GM12878 (cell line): ENCODE results near the gene SLC29A1. TPM values are rescaled to one million over a fixed set of nuclear protein-coding genes. Genes with fewer than 3 reads are reported as not detected.

ENCODE experiments used
- ATAC-seq: fragments of 200-7000 bp; cut with Tn5 transposase; 3 replicates; pipeline ENCODE4 v1.9.1; 2020; ENCODE audit warnings: mild to moderate bottlenecking, moderate library complexity
- BruUV-seq: library from RNA; stranded (reverse); fragments of 400-500 nt; replicated peaks from 2 replicates; lab custom pipeline; 2021; lab: Mats Ljungman, UMichigan
- CTCF ChIA-PET: fragments of 300-600 bp; sonication (Branson Sonifier 250); formaldehyde crosslinking; extraction: SDS; loops from one replicate; lab custom pipeline; 2021; ENCODE audit warnings: inconsistent platforms; lab: Yijun Ruan, JAX
- POLR2A ChIA-PET: fragments of 350-600 bp; formaldehyde crosslinking; extraction: SDS; loops from one replicate; lab custom pipeline; 2021; ENCODE audit warnings: inconsistent platforms; lab: Charles Lee
- RAD21 ChIA-PET: fragments of 300-600 bp; sonication (Branson Sonifier 250); formaldehyde crosslinking; loops from one replicate; lab custom pipeline; 2023; ENCODE audit warnings: antibody characterized with exemption; ENCODE audit not compliant: unreplicated experiment; lab: Charles Lee
- SMC1A ChIA-PET: fragments of 300-600 bp; sonication (Branson Sonifier 250); formaldehyde crosslinking; loops from one replicate; lab custom pipeline; 2023; ENCODE audit not compliant: unreplicated experiment, uncharacterized antibody; lab: Charles Lee
- DNase-seq: peaks from one replicate; pipeline ENCODE4 v3.0.0-alpha.2; 2011; ENCODE audit warnings: low read depth, low spot score
- FAIRE-seq: peaks from 3 replicates; lab custom pipeline; 2011; peaks lifted over from hg19 to GRCh38; lab: Jason Lieb, UNC
- H2AFZ ChIP-seq: 2 replicates; pipeline ENCODE4 v1.6.0; 2011; ENCODE audit warnings: low read depth, low read length, control low read depth; ENCODE audit not compliant: control insufficient read depth
- H3K27ac ChIP-seq: 2 replicates; pipeline ENCODE4 v1.5.1; 2011; ENCODE audit warnings: control low read depth; ENCODE audit not compliant: control insufficient read depth, insufficient read depth
- H3K27me3 ChIP-seq, 2 experiments: replicated peaks in 1 of 2; 2 replicates each; pipeline versions ENCODE4 v1.6.0 to v1.6.1; 2011; ENCODE audit warnings: low read length in 1 of 2; ENCODE audit not compliant: control insufficient read depth in 2 of 2, insufficient read depth in 2 of 2
- H3K36me3 ChIP-seq, 2 experiments: 2 replicates each; pipeline ENCODE4 v1.5.1; 2011; ENCODE audit warnings: low read length in 1 of 2; ENCODE audit not compliant: control insufficient read depth in 2 of 2, insufficient read depth in 2 of 2
- H3K4me1 ChIP-seq: 2 replicates; pipeline ENCODE4 v1.6.1; 2011; ENCODE audit warnings: mild to moderate bottlenecking, low read length, moderate library complexity, mixed read lengths; ENCODE audit not compliant: control insufficient read depth, insufficient read depth
- H3K4me2 ChIP-seq: 2 replicates; pipeline ENCODE4 v1.6.0; 2011; ENCODE audit warnings: control low read depth; ENCODE audit not compliant: control insufficient read depth, insufficient read depth
- H3K4me3 ChIP-seq: fragments of 200-600 bp; sonication (generic); 2 replicates; pipeline ENCODE4 v1.5.1; 2016
- H3K79me2 ChIP-seq: 2 replicates; pipeline ENCODE4 v1.6.0; 2011; ENCODE audit warnings: low read length; ENCODE audit not compliant: control insufficient read depth, insufficient read depth
- H3K9ac ChIP-seq: 2 replicates; pipeline ENCODE4 v1.8.0; 2011; ENCODE audit warnings: low read length, control low read depth, mixed read lengths; ENCODE audit not compliant: control insufficient read depth, insufficient read depth
- H3K9me3 ChIP-seq: replicated peaks from 3 replicates; pipeline ENCODE4 v1.5.1; 2011; ENCODE audit warnings: mild to moderate bottlenecking, low read length; ENCODE audit not compliant: control insufficient read depth, insufficient read depth
- H4K20me1 ChIP-seq: 2 replicates; pipeline ENCODE4 v1.6.0; 2011; ENCODE audit not compliant: control insufficient read depth, insufficient read depth
- BCL11A ChIP-seq: IDR thresholded peaks from 2 replicates; pipeline ENCODE4 v1.6.1; 2011; ENCODE audit warnings: low read depth, low read length
- TAF1 ChIP-seq: IDR thresholded peaks from 2 replicates; pipeline ENCODE4 v1.6.1; 2011; ENCODE audit warnings: mild to moderate bottlenecking, low read depth, low read length, borderline replicate concordance
- WGBS: methylation state at CpG from one replicate; pipeline ENCODE4 v1.1.6; 2016; ENCODE audit warnings: low lambda C conversion rate; ENCODE audit not compliant: insufficient replicate concordance, insufficient coverage; ENCODE audit errors: missing lambda C conversion rate; 5-methylcytosine and 5-hydroxymethylcytosine counted together
- in situ Hi-C: fragments of 300-500 bp; cut with MboI; formaldehyde crosslinking; loops from 9 replicates; pipeline ENCODE4 v1.14.3; 2018; ENCODE audit warnings: mixed read lengths
- intact Hi-C: fragments of 100-400 bp; cut with micrococcal nuclease; formaldehyde crosslinking; loops from one replicate; pipeline ENCODE4 v1.14.2; 2022; ENCODE audit not compliant: unreplicated experiment
- polyA plus RNA-seq, 11 experiments: library from polyadenylated mRNA; depleted of rRNA in 4 of 11; unstranded in 6 of 11; stranded (reverse) in 5 of 11; fragments of >200 nt; fragmentation: Nextera tagmentation in 4 of 11; fragmentation: Illumina TruSeq in 1 of 11; extraction: Ambion mirVana in 4 of 11; extraction: Trizol in 1 of 11; gene quantifications; 1 replicate in 1 of 11; 2 replicates in 10 of 11; pipeline versions ENCODE4 v1.2.1 to v1.2.3, GENCODE V29; 2011 to 2016; ENCODE audit warnings: inconsistent platforms in 2 of 11, missing spikeins in 2 of 11, low read depth in 1 of 11
- total RNA-seq, 4 experiments: library from RNA; depleted of rRNA in 3 of 4; stranded (reverse); fragments of >200 nt in 3 of 4; fragmentation: Illumina TruSeq in 1 of 4; extraction: Trizol in 1 of 4; gene quantifications; 2 replicates each; pipeline versions ENCODE4 v1.2.1 to v1.2.3, GENCODE V29; 2013 to 2021
- TF ChIP-seq, protein P1 (sequence below): fragments of 450-650 bp; IDR thresholded peaks from 2 replicates; pipeline ENCODE4 v1.6.1; 2017; ENCODE audit warnings: mild to moderate bottlenecking, moderate library complexity

Gene SLC29A1
- total and polyA plus RNA-seq, 10 of the 15 experiments (the other 5 are each of a cell fraction or from before 2014, with no cell fraction given) = 10.0 to 132 (median 93.4) TPM

DNA sequence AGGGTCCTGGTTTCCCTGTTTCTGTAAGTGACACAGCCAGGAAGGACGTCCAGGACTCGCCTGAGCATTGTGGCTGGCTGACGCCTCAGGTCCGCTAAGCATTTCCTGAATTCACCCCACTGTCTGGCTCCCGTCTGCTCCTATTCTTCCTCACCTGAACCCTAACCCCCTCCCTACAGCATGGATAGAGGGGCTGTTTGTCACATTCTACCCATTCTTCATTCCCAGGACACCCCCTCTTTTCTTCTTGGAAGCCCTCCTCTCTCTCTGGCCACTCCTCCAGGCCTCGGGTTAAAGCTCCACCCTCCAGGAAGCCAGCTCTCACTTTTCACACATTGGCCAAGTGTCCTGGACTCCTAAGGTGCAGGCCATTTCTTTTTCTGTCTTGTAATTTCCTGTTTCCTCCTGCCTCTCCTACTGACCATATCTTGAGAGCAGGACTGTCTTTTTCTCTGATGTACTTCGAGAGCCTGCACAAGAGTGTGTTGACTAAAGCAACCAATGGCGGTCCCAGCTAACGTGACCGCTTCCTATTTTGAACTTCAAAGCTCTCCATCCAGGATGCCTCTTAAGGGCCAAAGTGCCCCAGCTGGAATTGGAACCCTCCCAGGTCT is 30.9 kb upstream of the SLC29A1 start:
- TF ChIP-seq BCL11A (no peak), TAF1 (no peak)
- TF ChIP-seq, protein P1, sequence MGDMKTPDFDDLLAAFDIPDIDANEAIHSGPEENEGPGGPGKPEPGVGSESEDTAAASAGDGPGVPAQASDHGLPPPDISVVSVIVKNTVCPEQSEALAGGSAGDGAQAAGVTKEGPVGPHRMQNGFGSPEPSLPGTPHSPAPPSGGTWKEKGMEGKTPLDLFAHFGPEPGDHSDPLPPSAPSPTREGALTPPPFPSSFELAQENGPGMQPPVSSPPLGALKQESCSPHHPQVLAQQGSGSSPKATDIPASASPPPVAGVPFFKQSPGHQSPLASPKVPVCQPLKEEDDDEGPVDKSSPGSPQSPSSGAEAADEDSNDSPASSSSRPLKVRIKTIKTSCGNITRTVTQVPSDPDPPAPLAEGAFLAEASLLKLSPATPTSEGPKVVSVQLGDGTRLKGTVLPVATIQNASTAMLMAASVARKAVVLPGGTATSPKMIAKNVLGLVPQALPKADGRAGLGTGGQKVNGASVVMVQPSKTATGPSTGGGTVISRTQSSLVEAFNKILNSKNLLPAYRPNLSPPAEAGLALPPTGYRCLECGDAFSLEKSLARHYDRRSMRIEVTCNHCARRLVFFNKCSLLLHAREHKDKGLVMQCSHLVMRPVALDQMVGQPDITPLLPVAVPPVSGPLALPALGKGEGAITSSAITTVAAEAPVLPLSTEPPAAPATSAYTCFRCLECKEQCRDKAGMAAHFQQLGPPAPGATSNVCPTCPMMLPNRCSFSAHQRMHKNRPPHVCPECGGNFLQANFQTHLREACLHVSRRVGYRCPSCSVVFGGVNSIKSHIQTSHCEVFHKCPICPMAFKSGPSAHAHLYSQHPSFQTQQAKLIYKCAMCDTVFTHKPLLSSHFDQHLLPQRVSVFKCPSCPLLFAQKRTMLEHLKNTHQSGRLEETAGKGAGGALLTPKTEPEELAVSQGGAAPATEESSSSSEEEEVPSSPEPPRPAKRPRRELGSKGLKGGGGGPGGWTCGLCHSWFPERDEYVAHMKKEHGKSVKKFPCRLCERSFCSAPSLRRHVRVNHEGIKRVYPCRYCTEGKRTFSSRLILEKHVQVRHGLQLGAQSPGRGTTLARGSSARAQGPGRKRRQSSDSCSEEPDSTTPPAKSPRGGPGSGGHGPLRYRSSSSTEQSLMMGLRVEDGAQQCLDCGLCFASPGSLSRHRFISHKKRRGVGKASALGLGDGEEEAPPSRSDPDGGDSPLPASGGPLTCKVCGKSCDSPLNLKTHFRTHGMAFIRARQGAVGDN = no peak
- peak; percentile 41; the same call in 2 of the 3 replicates for ATAC-seq
- BruUV-seq = no TSS peak
- peak overlapping the region; percentile 29 for H2AFZ ChIP-seq
- no peaks in the 10 kb centered on the region for H4K20me1 ChIP-seq
- peaks cover 12% of the 10 kb centered on the region for H3K4me1 ChIP-seq
- DNase-seq = no peak
- ChIA-PET RAD21 (interaction anchor here (1.8 kb wide), 1 partner anchor 30 kb away, joined by 7 read pairs; the partner anchor contains the start of gene SLC29A1), SMC1A (interaction anchor here (0.9 to 1.2 kb wide), 3 partner anchors 9 to 120 kb away, joined by 3 to 4 read pairs (median 3); partner anchors contain the start of gene AARS2), CTCF (interaction anchor here (1.0 to 1.6 kb wide), 3 partner anchors 8 to 27 kb away, joined by 3 to 5 read pairs (median 4); no protein-coding TSS in a partner anchor), POLR2A (interaction anchor here (0.5 kb wide), 1 partner anchor 30 kb away, joined by 3 read pairs; no protein-coding TSS in a partner anchor)
- no peaks in the 10 kb centered on the region for H3K36me3 ChIP-seq
- intact Hi-C loops (no loop called here), in situ Hi-C loops (no loop called here)
- 64% methylated on average over 10 of the region's 10 CpGs for WGBS
- no peaks in the 10 kb centered on the region for H3K9me3 ChIP-seq
- no peak overlapping the region for H3K4me2 ChIP-seq
- no peak overlapping the region for H3K27ac ChIP-seq
- no peak overlapping the region for H3K4me3 ChIP-seq
- peak; percentile 49 for FAIRE-seq
- H3K79me2 ChIP-seq = no peaks in the 10 kb centered on the region
- no peak overlapping the region for H3K9ac ChIP-seq
- H3K27me3 ChIP-seq = no peaks in the 10 kb centered on the region
